Activated CD4-positive, alpha-beta memory T cell treated with anti-CD3 and anti-CD28 coated beads, Interleukin-2, amount 10 ng/mL, durations not matched to agents 7 days and 5 days (primary cell): ENCODE data around the gene GLIS2. TPM values are rescaled to one million over a fixed set of nuclear protein-coding genes. Genes with fewer than 3 reads are reported as not detected.

ENCODE experiments used
- CTCF ChIA-PET: fragments of 350-600 bp; sonication (Branson Sonifier 250); formaldehyde crosslinking; loops from one replicate; lab custom pipeline; 2021; ENCODE audit warnings: antibody characterized with exemption, inconsistent platforms; lab: Charles Lee
- POLR2A ChIA-PET: fragments of 350-600 bp; sonication (Branson Sonifier 250); formaldehyde crosslinking; loops from one replicate; lab custom pipeline; 2021; ENCODE audit warnings: antibody characterized with exemption; lab: Charles Lee
- DNase-seq: peaks from one replicate; pipeline ENCODE4 v3.0.0-alpha.2; 2020
- H3K27ac Mint-ChIP-seq: one replicate; pipeline ENCODE4 v1.8.0; 2021; ENCODE audit warnings: mild to moderate bottlenecking, mixed read lengths
- H3K27me3 Mint-ChIP-seq: one replicate; pipeline ENCODE4 v1.8.0; 2021; ENCODE audit warnings: mixed read lengths
- H3K36me3 Mint-ChIP-seq: one replicate; pipeline ENCODE4 v1.8.0; 2021; ENCODE audit warnings: low read depth, mixed read lengths
- H3K4me1 Mint-ChIP-seq: one replicate; pipeline ENCODE4 v1.8.0; 2021; ENCODE audit warnings: mixed read lengths
- H3K4me3 Mint-ChIP-seq: one replicate; pipeline ENCODE4 v1.8.0; 2021; ENCODE audit warnings: mild to moderate bottlenecking, mixed read lengths
- H3K9me3 Mint-ChIP-seq: one replicate; pipeline ENCODE4 v1.8.0; 2021; ENCODE audit warnings: mixed read lengths
- total RNA-seq, 2 experiments: library from RNA; stranded (reverse); gene quantifications; one replicate each; pipeline ENCODE4 v1.2.3, GENCODE V29; 2021

Gene GLIS2
- total RNA-seq, 2 experiments from 2014 or later: 0.40 to 0.45 TPM

GRCh38 chr16:4381935-4382794 lies 66.3 kb downstream of the GLIS2 start:
- ChIA-PET CTCF (no interaction called here), POLR2A (interaction anchor here (1.8 kb wide), 1 partner anchor 11 kb away, joined by 6 read pairs; no protein-coding TSS in a partner anchor)
- H3K36me3 Mint-ChIP-seq: peaks cover 27% of the 10 kb centered on the region
- H3K4me3 Mint-ChIP-seq: no peak overlapping the region
- DNase-seq: no peak
- no peaks in the 10 kb centered on the region for H3K9me3 Mint-ChIP-seq
- peaks cover 4% of the 10 kb centered on the region for H3K4me1 Mint-ChIP-seq
- H3K27me3 Mint-ChIP-seq: no peaks in the 10 kb centered on the region
- no peak overlapping the region for H3K27ac Mint-ChIP-seq

- POLR2A ChIA-PET: no interaction called here
- H3K27ac Mint-ChIP-seq: no peak overlapping the region
- no peak for DNase-seq
- H3K4me3 Mint-ChIP-seq: no peak overlapping the region
- H3K36me3 Mint-ChIP-seq: peaks cover 28% of the 10 kb centered on the region
- H3K4me1 Mint-ChIP-seq: peaks cover 4% of the 10 kb centered on the region
- no peaks in the 10 kb centered on the region for H3K9me3 Mint-ChIP-seq
- CTCF ChIA-PET: no interaction called here
- H3K27me3 Mint-ChIP-seq: no peaks in the 10 kb centered on the region
These were observed 67.0 kb downstream of the GLIS2 start for GRCh38 chr16:4382795-4383357.

GRCh38 chr16:4383591-4384444 lies 68.0 kb downstream of the GLIS2 start:
- CTCF ChIA-PET: no interaction called here
- H3K36me3 Mint-ChIP-seq: peaks cover 28% of the 10 kb centered on the region
- POLR2A ChIA-PET: no interaction called here
- no peak overlapping the region for H3K4me3 Mint-ChIP-seq
- no peaks in the 10 kb centered on the region for H3K9me3 Mint-ChIP-seq
- DNase-seq: no peak
- H3K27ac Mint-ChIP-seq: no peak overlapping the region
- H3K4me1 Mint-ChIP-seq: peaks cover 4% of the 10 kb centered on the region
- H3K27me3 Mint-ChIP-seq: no peaks in the 10 kb centered on the region

- ChIA-PET POLR2A (no interaction called here), CTCF (no interaction called here)
- Mint-ChIP-seq H3K4me1 (peaks cover 4% of the 10 kb centered on the region), H3K36me3 (peaks cover 28% of the 10 kb centered on the region), H3K27me3 (no peaks in the 10 kb centered on the region), H3K9me3 (no peaks in the 10 kb centered on the region), H3K27ac (no peak overlapping the region), H3K4me3 (no peak overlapping the region)
- no peak for DNase-seq
These were observed 68.7 kb downstream of the GLIS2 start for GRCh38 chr16:4384509-4384942.

GRCh38 chr16:4385066-4385788 lies 69.4 kb downstream of the GLIS2 start:
- ChIA-PET POLR2A (interaction anchor here (0.8 kb wide), 1 partner anchor 15 kb away, joined by 3 read pairs; no protein-coding TSS in a partner anchor), CTCF (no interaction called here)
- Mint-ChIP-seq H3K4me3 (no peak overlapping the region), H3K9me3 (no peaks in the 10 kb centered on the region), H3K27me3 (no peaks in the 10 kb centered on the region), H3K4me1 (peaks cover 4% of the 10 kb centered on the region), H3K36me3 (peaks cover 32% of the 10 kb centered on the region), H3K27ac (no peak overlapping the region)
- DNase-seq: no peak

- no peak overlapping the region for H3K4me3 Mint-ChIP-seq
- peaks cover 31% of the 10 kb centered on the region for H3K36me3 Mint-ChIP-seq
- H3K27ac Mint-ChIP-seq: no peak overlapping the region
- no peak for DNase-seq
- ChIA-PET POLR2A (interaction anchor here (0.8 kb wide), 1 partner anchor 15 kb away, joined by 3 read pairs; no protein-coding TSS in a partner anchor), CTCF (no interaction called here)
- H3K9me3 Mint-ChIP-seq: no peaks in the 10 kb centered on the region
- H3K27me3 Mint-ChIP-seq: no peaks in the 10 kb centered on the region
- H3K4me1 Mint-ChIP-seq: peaks cover 4% of the 10 kb centered on the region
These were observed 70.1 kb downstream of the GLIS2 start for GRCh38 chr16:4385789-4386450.

GRCh38 chr16:4386451-4386805 lies 70.6 kb downstream of the GLIS2 start:
- no peak overlapping the region for H3K27ac Mint-ChIP-seq
- POLR2A ChIA-PET: no interaction called here

GRCh38 chr16:4386951-4387565 lies 71.2 kb downstream of the GLIS2 start:
- Mint-ChIP-seq H3K9me3 (no peaks in the 10 kb centered on the region), H3K27ac (no peak overlapping the region), H3K36me3 (peaks cover 29% of the 10 kb centered on the region), H3K27me3 (no peaks in the 10 kb centered on the region), H3K4me1 (peaks cover 4% of the 10 kb centered on the region), H3K4me3 (no peak overlapping the region)
- ChIA-PET CTCF (no interaction called here), POLR2A (no interaction called here)
- no peak for DNase-seq

More at GRCh38 chr16:4386451-4386805, 70.6 kb downstream of the GLIS2 start:
- Mint-ChIP-seq H3K4me3 (no peak overlapping the region), H3K36me3 (peaks cover 31% of the 10 kb centered on the region), H3K27me3 (no peaks in the 10 kb centered on the region), H3K4me1 (peaks cover 4% of the 10 kb centered on the region), H3K9me3 (no peaks in the 10 kb centered on the region)
- no peak for DNase-seq
- CTCF ChIA-PET: no interaction called here

GRCh38 chr16:4387781-4388180 lies 71.9 kb downstream of the GLIS2 start:
- no peak for DNase-seq
- Mint-ChIP-seq H3K9me3 (no peaks in the 10 kb centered on the region), H3K27me3 (no peaks in the 10 kb centered on the region), H3K27ac (no peak overlapping the region), H3K4me3 (no peak overlapping the region), H3K4me1 (peaks cover 4% of the 10 kb centered on the region), H3K36me3 (peaks cover 32% of the 10 kb centered on the region)
- CTCF ChIA-PET: no interaction called here
- POLR2A ChIA-PET: no interaction called here

- H3K27ac Mint-ChIP-seq: no peak overlapping the region
- POLR2A ChIA-PET: interaction anchor here (2.1 kb wide), 1 partner anchor 18 kb away, joined by 8 read pairs; the partner anchor contains the start of gene VASN
- CTCF ChIA-PET: no interaction called here
- H3K4me1 Mint-ChIP-seq: peaks cover 4% of the 10 kb centered on the region
- H3K27me3 Mint-ChIP-seq: no peaks in the 10 kb centered on the region
- no peak overlapping the region for H3K4me3 Mint-ChIP-seq
- H3K9me3 Mint-ChIP-seq: no peaks in the 10 kb centered on the region
- peaks cover 28% of the 10 kb centered on the region for H3K36me3 Mint-ChIP-seq
- DNase-seq: no peak
These were observed 72.6 kb downstream of the GLIS2 start for GRCh38 chr16:4388271-4389021.
